Endothelial cell of umbilical vein (primary cell): ENCODE data around the gene RNF186. TPM values are rescaled to one million over a fixed set of nuclear protein-coding genes. Genes with fewer than 3 reads are reported as not detected.

ENCODE experiments used
- BruUV-seq: library from RNA; stranded (reverse); fragments of 400-500 nt; replicated peaks from 2 replicates; lab custom pipeline; 2021; lab: Mats Ljungman, UMichigan
- CTCF ChIA-PET: fragments of 300-600, 350-600 bp; sonication (Branson Sonifier 250); formaldehyde crosslinking; loops from one replicate; lab custom pipeline; 2021; ENCODE audit warnings: antibody characterized with exemption, inconsistent platforms; lab: Charles Lee
- POLR2A ChIA-PET: fragments of 300-600, 350-600 bp; sonication (Branson Sonifier 250); formaldehyde crosslinking; loops from one replicate; lab custom pipeline; 2021; ENCODE audit warnings: antibody characterized with exemption, inconsistent platforms; lab: Charles Lee
- DNase-seq: peaks from one replicate; pipeline ENCODE4 v3.0.0-alpha.2; 2011; ENCODE audit warnings: low read depth, low spot score
- FAIRE-seq: peaks from 2 replicates; lab custom pipeline; 2011; peaks lifted over from hg19 to GRCh38; lab: Jason Lieb, UNC
- H2AFZ ChIP-seq: 2 replicates; pipeline ENCODE4 v1.6.0; 2012; ENCODE audit warnings: low read depth, low read length, control low read depth, inconsistent platforms
- H3K27ac ChIP-seq: 2 replicates; pipeline ENCODE4 v1.5.1; 2011; ENCODE audit warnings: low read depth, mild to moderate bottlenecking, control low read depth, low read length, moderate library complexity; ENCODE audit not compliant: insufficient read depth
- H3K27me3 ChIP-seq, 2 experiments: 2 replicates each; pipeline versions ENCODE4 v1.6.0 to v1.6.1; 2011; ENCODE audit warnings: low read length in 2 of 2, mixed read lengths in 1 of 2; ENCODE audit not compliant: control insufficient read depth in 2 of 2, insufficient read depth in 2 of 2
- H3K36me3 ChIP-seq, 2 experiments: 2 replicates in 1 of 2; 3 replicates in 1 of 2; pipeline ENCODE4 v1.5.1; 2011; ENCODE audit warnings: low read length in 2 of 2, mild to moderate bottlenecking in 1 of 2, moderate library complexity in 1 of 2; ENCODE audit not compliant: control insufficient read depth in 2 of 2, insufficient read depth in 2 of 2; ENCODE audit errors: extremely low read depth in 1 of 2
- H3K4me1 ChIP-seq: 3 replicates; pipeline ENCODE4 v1.5.1; 2011; ENCODE audit warnings: mild to moderate bottlenecking, low read length; ENCODE audit not compliant: control insufficient read depth, insufficient read depth; ENCODE audit errors: extremely low read depth
- H3K4me2 ChIP-seq: 2 replicates; pipeline ENCODE4 v1.6.1; 2011; ENCODE audit warnings: low read length, control low read depth, mixed read lengths; ENCODE audit not compliant: insufficient read depth
- H3K4me3 ChIP-seq, 3 experiments: fragments of 200-600 bp in 1 of 3; sonication (generic), shearing (Covaris generic) in 1 of 3; replicated peaks in 1 of 3; 2 replicates each; pipeline ENCODE4 v1.5.1; 2011 to 2016; ENCODE audit warnings: control low read depth in 3 of 3, low read length in 3 of 3, mild to moderate bottlenecking in 2 of 3, inconsistent platforms in 1 of 3, low read depth in 1 of 3, moderate library complexity in 1 of 3; ENCODE audit not compliant: insufficient read depth in 1 of 3
- H3K79me2 ChIP-seq: 2 replicates; pipeline ENCODE4 v1.6.0; 2012; ENCODE audit warnings: low read length, inconsistent platforms; ENCODE audit not compliant: control insufficient read depth, insufficient read depth
- H3K9ac ChIP-seq: replicated peaks from 2 replicates; pipeline ENCODE3; 2011; ENCODE audit warnings: low read length, control low read depth; ENCODE audit not compliant: insufficient read depth; ENCODE audit errors: extremely low read depth
- H3K9me1 ChIP-seq: replicated peaks from 3 replicates; pipeline ENCODE4 v1.6.0; 2011; ENCODE audit warnings: mild to moderate bottlenecking, low read length; ENCODE audit not compliant: control insufficient read depth, insufficient read depth; ENCODE audit errors: extremely low read depth
- H3K9me3 ChIP-seq: replicated peaks from 2 replicates; pipeline ENCODE4 v1.5.1; 2012; ENCODE audit warnings: low read length, inconsistent platforms; ENCODE audit not compliant: control insufficient read depth, insufficient read depth
- H4K20me1 ChIP-seq: replicated peaks from 2 replicates; pipeline ENCODE3; 2011; ENCODE audit warnings: mild to moderate bottlenecking, low read length; ENCODE audit not compliant: control insufficient read depth, insufficient read depth; ENCODE audit errors: extremely low read depth
- CTCF ChIP-seq, 2 donors: IDR thresholded peaks; 1 replicate in 1 of 2; 2 replicates in 1 of 2; pipeline ENCODE4 v1.5.1; 2011; ENCODE audit warnings: low read length in 2 of 2, mild to moderate bottlenecking in 2 of 2, moderate library complexity in 2 of 2, control low read depth in 1 of 2, inconsistent platforms in 1 of 2, low read depth in 1 of 2; ENCODE audit not compliant: insufficient read depth in 1 of 2; ENCODE audit errors: extremely low read depth in 1 of 2
- EZH2 ChIP-seq: IDR thresholded peaks from 2 replicates; pipeline ENCODE4 v1.6.1; 2012; ENCODE audit warnings: borderline replicate concordance, low read depth, mild to moderate bottlenecking, moderate library complexity, low read length, inconsistent platforms; ENCODE audit not compliant: severe bottlenecking
- FOS ChIP-seq: IDR thresholded peaks from 2 replicates; pipeline ENCODE4 v1.6.1; 2011; ENCODE audit warnings: mild to moderate bottlenecking, low read length, moderate library complexity, borderline replicate concordance; ENCODE audit not compliant: insufficient read depth
- GATA2 ChIP-seq: IDR thresholded peaks from 2 replicates; pipeline ENCODE4 v1.7.0; 2011; ENCODE audit warnings: low read depth, mild to moderate bottlenecking, moderate library complexity, mixed read lengths, low read length; ENCODE audit not compliant: insufficient read length, insufficient read depth
- JUN ChIP-seq: IDR thresholded peaks from 2 replicates; pipeline ENCODE4 v1.6.1; 2011; ENCODE audit warnings: borderline replicate concordance, low read depth; ENCODE audit not compliant: insufficient read length, insufficient read depth
- MAX ChIP-seq: IDR thresholded peaks from 2 replicates; pipeline ENCODE4 v1.6.1; 2011; ENCODE audit not compliant: insufficient read depth, insufficient read length
- MYC ChIP-seq: IDR thresholded peaks from one replicate; pipeline ENCODE4 v1.6.1; 2011; ENCODE audit warnings: mild to moderate bottlenecking, low read depth, low read length
- POLR2A ChIP-seq: IDR thresholded peaks from 2 replicates; pipeline ENCODE4 v1.6.1; 2012; ENCODE audit warnings: low read depth, mild to moderate bottlenecking, control low read depth, low read length
- POLR2AphosphoS5 ChIP-seq: IDR thresholded peaks from 2 replicates; pipeline ENCODE4 v1.6.1; 2012; ENCODE audit warnings: low read depth, mild to moderate bottlenecking, control low read depth, low read length, moderate library complexity; ENCODE audit not compliant: insufficient read depth
- dilution Hi-C: fragments of 300-500 bp; cut with MboI; formaldehyde crosslinking; loops from one replicate; pipeline ENCODE4 v1.15.0; 2019; ENCODE audit warnings: low sequenced_read_pairs; ENCODE audit not compliant: extremely low pct_ligation_motif_present
- intact Hi-C: fragments of 100-400 bp; cut with micrococcal nuclease; formaldehyde crosslinking; loops from one replicate; pipeline ENCODE4 v1.10.0; 2022
- polyA plus RNA-seq, 4 experiments: library from polyadenylated mRNA; depleted of rRNA in 3 of 4; stranded (reverse) in 3 of 4; unstranded in 1 of 4; fragments of >200 nt; gene quantifications; 2 replicates each; pipeline versions ENCODE4 v1.2.1 to v1.2.3, GENCODE V29; 2011 to 2012; ENCODE audit warnings: missing spikeins in 1 of 4
- total RNA-seq: library from RNA; stranded (reverse); gene quantifications from 2 replicates; pipeline ENCODE4 v1.2.3, GENCODE V29; 2021

Gene RNF186
- total and polyA plus RNA-seq, 2 donors (not counting 3 experiments of a cell fraction or from before 2014, with no cell fraction given) = not detected

DNA sequence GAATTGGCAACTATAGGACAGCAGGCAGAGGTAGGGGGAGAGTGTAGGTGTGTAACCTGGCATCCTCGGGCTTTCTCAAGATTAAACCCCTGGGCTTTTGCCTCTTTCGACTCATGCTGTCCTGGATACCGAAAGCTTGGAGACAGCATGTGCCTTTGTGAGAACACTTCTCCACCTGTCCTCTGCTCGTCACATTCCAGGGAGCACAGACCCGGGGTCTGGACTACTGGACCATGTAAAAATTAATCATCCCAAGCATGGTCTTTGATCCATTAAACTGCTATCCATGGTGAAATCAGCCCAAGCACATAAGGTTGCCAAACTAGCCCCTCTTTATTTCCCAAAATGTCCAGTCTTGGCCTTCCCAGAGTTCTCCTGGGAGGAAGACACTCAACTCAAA is 9.0 kb upstream of the RNF186 start:
- Histone ChIP-seq H3K79me2 (no peaks in the 10 kb centered on the region), H4K20me1 (no peaks in the 10 kb centered on the region), H3K4me3 (no peak overlapping the region), H3K27ac (no peak overlapping the region), H2AFZ (no peak overlapping the region), H3K27me3 (no peaks in the 10 kb centered on the region), H3K9ac (no peak overlapping the region), H3K4me2 (no peak overlapping the region), H3K4me1 (no peaks in the 10 kb centered on the region), H3K9me3 (no peaks in the 10 kb centered on the region), H3K9me1 (no peaks in the 10 kb centered on the region), H3K36me3 (no peaks in the 10 kb centered on the region)
- FAIRE-seq = no peak
- intact Hi-C loops (no loop called here), dilution Hi-C loops (no loop called here)
- CTCF ChIA-PET = no interaction called here
- DNase-seq = no peak
- POLR2A ChIA-PET = no interaction called here
- BruUV-seq = no TSS peak
- TF ChIP-seq POLR2AphosphoS5 = no peak
- no peak for TF ChIP-seq MYC
- TF ChIP-seq MAX = no peak
- no peak for TF ChIP-seq GATA2

- FAIRE-seq = no peak
Observed at GRCh38 chr1:19819701-19820100, 4.6 kb upstream of the RNF186 start.

More at GRCh38 chr1:19819701-19820100, 4.6 kb upstream of the RNF186 start:
- H3K36me3 ChIP-seq = no peaks in the 10 kb centered on the region
- dilution Hi-C loops (no loop called here), intact Hi-C loops (no loop called here)
- no peaks in the 10 kb centered on the region for H3K4me1 ChIP-seq
- TF ChIP-seq CTCF (IDR thresholded peaks at IDR 0.05; ENCODE audit: extremely low read depth in 1 of 2, insufficient read depth in 1 of 2, low read depth in 1 of 2, low read length in 2 of 2) (no peak), FOS (no peak), POLR2A (no peak), JUN (no peak), EZH2 (no peak), MYC (no peak), POLR2AphosphoS5 (no peak), GATA2 (no peak), MAX (no peak)
- no peak overlapping the region for H3K27ac ChIP-seq
- H4K20me1 ChIP-seq = no peaks in the 10 kb centered on the region
- H3K4me2 ChIP-seq = no peak overlapping the region
- no peak overlapping the region for H3K9ac ChIP-seq
- no TSS peak for BruUV-seq
- H3K9me1 ChIP-seq = no peaks in the 10 kb centered on the region
- H3K79me2 ChIP-seq = no peaks in the 10 kb centered on the region
- no peaks in the 10 kb centered on the region for H3K27me3 ChIP-seq
- ChIA-PET POLR2A (no interaction called here), CTCF (no interaction called here)
- no peak for DNase-seq
- H2AFZ ChIP-seq = no peak overlapping the region
- no peak overlapping the region for H3K4me3 ChIP-seq
- H3K9me3 ChIP-seq = no peaks in the 10 kb centered on the region
